SK-N-SH treated with all-trans-retinoic acid at 6 μM for 48 hours (cell line): ENCODE measurements around the gene TULP1.

ENCODE experiments used
- ATAC-seq: fragments of 200-7000 bp; cut with Tn5 transposase; 3 replicates; pipeline ENCODE4 v1.9.1; 2020; ENCODE audit warnings: mild to moderate bottlenecking, moderate library complexity
- ARNTL ChIP-seq: fragments of 450-650 bp; formaldehyde crosslinking; IDR thresholded peaks from 2 replicates; pipeline ENCODE4 v1.5.0; 2020; ENCODE audit warnings: low read depth, mild to moderate bottlenecking, moderate library complexity, borderline replicate concordance
- BACH2 ChIP-seq: fragments of 250-450 bp; sonication (Bioruptor Pico); IDR thresholded peaks from 2 replicates; pipeline ENCODE4 v1.9.0; 2021; ENCODE audit warnings: mild to moderate bottlenecking, borderline replicate concordance
- CREB5 ChIP-seq: fragments of 250-450 bp; sonication (Bioruptor Pico); IDR thresholded peaks from 2 replicates; pipeline ENCODE4 v1.5.1; 2020; ENCODE audit warnings: low read depth, mild to moderate bottlenecking, moderate library complexity
- CSDC2 ChIP-seq: fragments of 250-450 bp; sonication (Bioruptor Pico); IDR thresholded peaks from 2 replicates; pipeline ENCODE4 v1.5.0; 2020; ENCODE audit warnings: mild to moderate bottlenecking, moderate library complexity
- ESRRG ChIP-seq: fragments of 250-450 bp; sonication (Bioruptor Pico); IDR thresholded peaks from 2 replicates; pipeline ENCODE4 v1.6.1; 2021; ENCODE audit warnings: mild to moderate bottlenecking
- GLIS3 ChIP-seq: fragments of 250-450 bp; sonication (Bioruptor Pico); IDR thresholded peaks from 2 replicates; pipeline ENCODE4 v1.5.0; 2020; ENCODE audit warnings: mild to moderate bottlenecking, moderate library complexity
- ISL1 ChIP-seq: fragments of 250-450 bp; sonication (Bioruptor Pico); IDR thresholded peaks from 2 replicates; pipeline ENCODE4 v2.1.2; 2022; ENCODE audit warnings: mild to moderate bottlenecking, moderate library complexity
- OSR1 ChIP-seq: fragments of 250-450 bp; sonication (Bioruptor Pico); IDR thresholded peaks from 2 replicates; pipeline ENCODE4 v1.8.0; 2022; ENCODE audit warnings: moderate library complexity, mild to moderate bottlenecking, inconsistent platforms
- RARB ChIP-seq: fragments of 250-450 bp; sonication (Bioruptor Pico); IDR thresholded peaks from 2 replicates; pipeline ENCODE4 v1.8.0; 2021; ENCODE audit warnings: mild to moderate bottlenecking, moderate library complexity
- SNAI2 ChIP-seq: fragments of 250-450 bp; sonication (Bioruptor Pico); IDR thresholded peaks from 2 replicates; pipeline ENCODE4 v1.5.0; 2020; ENCODE audit warnings: mild to moderate bottlenecking, moderate library complexity
- TCF4 ChIP-seq: fragments of 250-450 bp; sonication (Bioruptor Pico); IDR thresholded peaks from 2 replicates; pipeline ENCODE4 v1.8.0; 2021; ENCODE audit warnings: mild to moderate bottlenecking, moderate library complexity, borderline replicate concordance
- TOX ChIP-seq: fragments of 250-450 bp; sonication (Bioruptor Pico); IDR thresholded peaks from 2 replicates; pipeline ENCODE4 v1.8.0; 2021; ENCODE audit warnings: mild to moderate bottlenecking, moderate library complexity, borderline replicate concordance
- TSHZ2 ChIP-seq: fragments of 250-450 bp; sonication (Bioruptor Pico); IDR thresholded peaks from 2 replicates; pipeline ENCODE4 v1.5.0; 2020; ENCODE audit warnings: mild to moderate bottlenecking, moderate library complexity
- ZC3H10 ChIP-seq: fragments of 250-450 bp; sonication (Bioruptor Pico); IDR thresholded peaks from 2 replicates; pipeline ENCODE4 v1.5.1; 2021; ENCODE audit warnings: mild to moderate bottlenecking, moderate library complexity
- ZFP3 ChIP-seq: fragments of 250-450 bp; sonication (Bioruptor Pico); IDR thresholded peaks from 2 replicates; pipeline ENCODE4 v1.5.0; 2020; ENCODE audit warnings: mild to moderate bottlenecking, moderate library complexity
- ZFP30 ChIP-seq: fragments of 450-650 bp; formaldehyde crosslinking; IDR thresholded peaks from 2 replicates; pipeline ENCODE4 v1.5.0; 2022; ENCODE audit warnings: mild to moderate bottlenecking, moderate library complexity
- ZNF565 ChIP-seq: fragments of 450-650 bp; formaldehyde crosslinking; conservative IDR thresholded peaks from 2 replicates; pipeline ENCODE4 v1.5.0; 2020; ENCODE audit warnings: low read depth, mild to moderate bottlenecking, moderate library complexity
- ZNF70 ChIP-seq: fragments of 450-650 bp; formaldehyde crosslinking; IDR thresholded peaks from 2 replicates; pipeline ENCODE4 v1.5.0; 2020; ENCODE audit warnings: mild to moderate bottlenecking, moderate library complexity
- ZNF8 ChIP-seq: fragments of 450-650 bp; formaldehyde crosslinking; IDR thresholded peaks from 2 replicates; pipeline ENCODE4 v1.5.0; 2020; ENCODE audit warnings: mild to moderate bottlenecking, moderate library complexity
- TF ChIP-seq, protein P1 (sequence below): fragments of 250-450 bp; sonication (Bioruptor Pico); IDR thresholded peaks from 2 replicates; pipeline ENCODE4 v1.8.0; 2020; ENCODE audit warnings: mild to moderate bottlenecking, moderate library complexity, borderline replicate concordance

TULP1 gene

DNA sequence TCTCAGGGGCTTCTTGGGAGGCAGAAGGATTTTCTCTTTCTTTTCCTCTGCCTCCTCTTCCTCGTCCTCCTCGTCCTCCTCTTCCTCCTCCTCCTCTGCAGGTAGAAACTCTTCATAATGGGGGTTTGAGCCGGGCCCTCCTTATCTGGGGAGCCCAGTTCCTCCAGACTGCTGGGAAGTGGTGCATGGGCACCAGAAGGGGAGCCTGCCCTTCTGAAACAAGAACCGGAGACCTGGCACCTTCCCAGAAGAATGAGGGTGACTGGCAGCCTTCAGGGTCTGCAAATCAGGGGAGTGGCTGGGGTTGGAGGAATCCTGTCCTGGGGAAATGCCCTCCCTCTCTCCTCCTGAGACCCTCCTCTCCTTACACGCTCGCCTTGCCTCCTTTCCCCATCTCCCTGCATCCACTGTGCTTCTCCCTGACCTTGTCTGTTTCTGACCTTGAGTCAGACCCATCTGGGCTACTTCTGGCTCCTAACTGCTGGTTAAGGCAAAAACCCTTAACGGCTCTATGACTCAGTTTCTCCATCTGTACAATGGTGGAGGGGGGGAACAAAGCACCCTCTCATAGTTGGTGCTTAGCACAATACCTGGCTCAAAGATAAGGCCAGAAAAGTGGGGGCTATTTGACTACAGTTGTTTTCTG is 1.7 kb downstream of the TULP1 start (continued):
- TF ChIP-seq TSHZ2 (no peak), TCF4 (no peak)

DNA sequence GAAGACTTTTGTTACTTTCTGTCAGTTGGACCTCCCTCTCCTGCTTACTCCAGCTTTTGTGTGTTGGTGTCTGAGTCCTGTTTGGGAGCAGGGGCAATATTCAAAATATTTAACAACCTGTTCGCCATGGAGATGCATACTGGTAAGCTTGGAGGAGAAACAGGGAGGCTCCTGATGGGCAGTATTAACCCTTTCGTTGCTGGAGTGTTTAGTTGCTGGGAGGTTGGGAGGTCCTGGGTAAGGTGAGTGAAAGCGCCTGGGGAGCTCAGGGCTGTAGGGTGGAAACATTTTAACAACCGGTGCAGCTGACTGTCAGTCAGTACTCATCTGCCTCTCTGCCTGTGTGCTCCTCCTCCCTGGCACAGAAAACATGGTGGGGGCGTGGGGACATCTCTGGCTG is 4.2 kb downstream of the TULP1 start:
- TF ChIP-seq OSR1 (CRISPR knock-in tag) (no peak), ZFP3 (CRISPR knock-in tag) (no peak), ARNTL (CRISPR knock-in tag) (no peak), GLIS3 (CRISPR knock-in tag) (no peak), ZNF70 (no peak), TCF4 (no peak), BACH2 (CRISPR knock-in tag) (no peak), CSDC2 (no peak), ZNF8 (no peak), ISL1 (CRISPR knock-in tag) (no peak), SNAI2 (CRISPR knock-in tag) (no peak), TOX (no peak), ZFP30 (CRISPR knock-in tag) (no peak)
- TF ChIP-seq, protein P1, sequence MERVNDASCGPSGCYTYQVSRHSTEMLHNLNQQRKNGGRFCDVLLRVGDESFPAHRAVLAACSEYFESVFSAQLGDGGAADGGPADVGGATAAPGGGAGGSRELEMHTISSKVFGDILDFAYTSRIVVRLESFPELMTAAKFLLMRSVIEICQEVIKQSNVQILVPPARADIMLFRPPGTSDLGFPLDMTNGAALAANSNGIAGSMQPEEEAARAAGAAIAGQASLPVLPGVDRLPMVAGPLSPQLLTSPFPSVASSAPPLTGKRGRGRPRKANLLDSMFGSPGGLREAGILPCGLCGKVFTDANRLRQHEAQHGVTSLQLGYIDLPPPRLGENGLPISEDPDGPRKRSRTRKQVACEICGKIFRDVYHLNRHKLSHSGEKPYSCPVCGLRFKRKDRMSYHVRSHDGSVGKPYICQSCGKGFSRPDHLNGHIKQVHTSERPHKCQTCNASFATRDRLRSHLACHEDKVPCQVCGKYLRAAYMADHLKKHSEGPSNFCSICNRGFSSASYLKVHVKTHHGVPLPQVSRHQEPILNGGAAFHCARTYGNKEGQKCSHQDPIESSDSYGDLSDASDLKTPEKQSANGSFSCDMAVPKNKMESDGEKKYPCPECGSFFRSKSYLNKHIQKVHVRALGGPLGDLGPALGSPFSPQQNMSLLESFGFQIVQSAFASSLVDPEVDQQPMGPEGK (CRISPR knock-in tag): no peak
- ATAC-seq: no peak

DNA sequence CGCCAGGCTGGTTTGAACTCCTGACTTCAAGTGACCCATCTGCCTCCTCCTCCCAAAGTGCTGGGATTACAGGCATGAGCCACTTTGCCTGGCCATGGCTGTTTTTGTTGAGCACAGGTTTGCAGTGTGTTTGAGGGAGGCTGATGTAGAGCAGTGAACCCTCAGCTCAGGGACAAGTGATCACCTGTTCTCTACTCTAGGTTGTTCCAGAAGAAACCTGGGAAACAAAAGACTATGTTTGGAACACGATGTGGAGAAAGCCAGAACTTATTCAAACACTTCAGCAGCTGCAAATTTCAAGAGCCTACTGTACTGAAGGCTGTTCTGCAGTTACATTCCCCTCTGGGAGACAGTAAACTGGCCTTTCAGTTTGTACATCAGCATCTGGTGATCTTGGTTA is 4.7 kb downstream of the TULP1 start:
- ATAC-seq: no peak

More for the DNA sequence above, 4.7 kb downstream of the TULP1 start:
- TF ChIP-seq ZC3H10 (CRISPR knock-in tag) (no peak), TOX (no peak), ZNF565 (CRISPR knock-in tag) (no peak), ZFP30 (CRISPR knock-in tag) (no peak), CREB5 (no peak), ZNF8 (no peak), ARNTL (CRISPR knock-in tag) (no peak), ZFP3 (CRISPR knock-in tag) (no peak), OSR1 (CRISPR knock-in tag) (no peak), TSHZ2 (no peak), RARB (CRISPR knock-in tag) (no peak), CSDC2 (no peak), ESRRG (CRISPR knock-in tag) (no peak), ISL1 (CRISPR knock-in tag) (no peak), TCF4 (no peak)
- TF ChIP-seq, protein P1 (CRISPR knock-in tag): no peak
